Activated naive CD8-positive, alpha-beta T cell treated with anti-CD3 and anti-CD28 coated beads, Interleukin-2, amount 10 ng/mL, durations not matched to agents 7 days and 5 days (primary cell): ENCODE measurements around the gene PRKD1. TPM values are rescaled to one million over a fixed set of nuclear protein-coding genes. Genes with fewer than 3 reads are reported as not detected.
"Not testable (repeated sequence)": the region's sequence is repeated elsewhere in the genome, so short reads cannot be mapped to it uniquely, and the experiment has no call there.

Experiments used
- ATAC-seq: fragments of 150-1000 bp; cut with Tn5 transposase; one replicate; pipeline ENCODE4 v1.10.0; 2021; ENCODE audit warnings: low read depth, moderate library complexity
- POLR2A ChIA-PET: fragments of 350-600 bp; sonication (Branson Sonifier 250); formaldehyde crosslinking; loops from one replicate; lab custom pipeline; 2021; ENCODE audit warnings: antibody characterized with exemption; lab: Charles Lee
- DNase-seq: peaks from one replicate; pipeline ENCODE4 v3.0.0; 2021
- H3K27ac Mint-ChIP-seq: one replicate; pipeline ENCODE4 v1.8.0; 2022; ENCODE audit warnings: mild to moderate bottlenecking, mixed read lengths
- H3K27me3 Mint-ChIP-seq: one replicate; pipeline ENCODE4 v1.8.0; 2022; ENCODE audit warnings: mild to moderate bottlenecking, moderate library complexity, mixed read lengths
- H3K36me3 Mint-ChIP-seq: one replicate; pipeline ENCODE4 v1.8.0; 2021; ENCODE audit warnings: mild to moderate bottlenecking, mixed read lengths
- H3K4me1 Mint-ChIP-seq: one replicate; pipeline ENCODE4 v1.8.0; 2021; ENCODE audit warnings: mixed read lengths
- H3K4me3 Mint-ChIP-seq: one replicate; pipeline ENCODE4 v1.8.0; 2022; ENCODE audit warnings: mild to moderate bottlenecking, moderate library complexity, mixed read lengths
- H3K9me3 Mint-ChIP-seq: one replicate; pipeline ENCODE4 v1.8.0; 2021; ENCODE audit warnings: mixed read lengths
- total RNA-seq, 2 experiments: library from RNA; stranded (reverse); gene quantifications; one replicate each; pipeline ENCODE4 v1.2.3, GENCODE V29; 2021

PRKD1 gene
- total RNA-seq, 2 experiments from 2014 or later = not detected

- no peak for ATAC-seq
- Mint-ChIP-seq H3K36me3 (no peaks in the 10 kb centered on the region), H3K4me3 (no peak overlapping the region), H3K9me3 (no peaks in the 10 kb centered on the region), H3K27ac (no peak overlapping the region), H3K27me3 (no peaks in the 10 kb centered on the region), H3K4me1 (no peaks in the 10 kb centered on the region)
- POLR2A ChIA-PET = no interaction called here
- DNase-seq = no peak
Observed at GRCh38 chr14:29721586-29721985, 206.1 kb downstream of the PRKD1 start.

GRCh38 chr14:29717901-29718300 is 209.7 kb downstream of the PRKD1 start:
- Mint-ChIP-seq H3K4me1 (no peaks in the 10 kb centered on the region), H3K4me3 (no peak overlapping the region), H3K27me3 (no peaks in the 10 kb centered on the region), H3K27ac (no peak overlapping the region), H3K9me3 (no peaks in the 10 kb centered on the region), H3K36me3 (no peaks in the 10 kb centered on the region)
- DNase-seq (no peak), ATAC-seq (no peak)
- POLR2A ChIA-PET = no interaction called here

GRCh38 chr14:29716150-29716549 is 211.5 kb downstream of the PRKD1 start:
- no peak overlapping the region for H3K4me3 Mint-ChIP-seq
- DNase-seq = no peak
- H3K9me3 Mint-ChIP-seq = no peaks in the 10 kb centered on the region
- no peaks in the 10 kb centered on the region for H3K36me3 Mint-ChIP-seq
- no peaks in the 10 kb centered on the region for H3K27me3 Mint-ChIP-seq
- POLR2A ChIA-PET = no interaction called here
- ATAC-seq = no peak
- no peak overlapping the region for H3K27ac Mint-ChIP-seq
- H3K4me1 Mint-ChIP-seq = no peaks in the 10 kb centered on the region

- no peak overlapping the region for H3K27ac Mint-ChIP-seq
- peaks cover 3% of the 10 kb centered on the region for H3K9me3 Mint-ChIP-seq
- no peaks in the 10 kb centered on the region for H3K27me3 Mint-ChIP-seq
Observed at GRCh38 chr14:29712601-29713000, 215.0 kb downstream of the PRKD1 start.

DNA sequence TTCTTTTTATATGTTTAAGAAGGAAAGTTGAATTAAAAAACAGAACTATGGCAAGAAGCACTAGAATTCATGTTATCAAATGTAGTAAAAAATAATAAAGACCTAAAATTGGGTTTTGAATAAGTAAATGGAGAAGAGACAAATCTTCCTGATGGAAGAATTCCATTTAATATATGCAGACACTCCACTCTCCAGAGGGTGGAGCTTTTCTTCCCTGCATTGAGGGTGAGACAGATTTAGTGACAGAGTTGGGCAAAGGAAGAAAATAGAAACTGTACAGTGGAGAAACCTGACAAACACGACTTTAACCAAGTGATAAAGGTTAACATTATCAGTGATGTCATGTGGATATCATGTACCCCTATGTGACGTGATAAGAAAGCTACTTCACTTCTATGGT is 217.6 kb downstream of the PRKD1 start:
- no peaks in the 10 kb centered on the region for H3K36me3 Mint-ChIP-seq
- no peak for DNase-seq
- ATAC-seq = no peak
- H3K4me1 Mint-ChIP-seq = no peaks in the 10 kb centered on the region
- H3K27me3 Mint-ChIP-seq = no peaks in the 10 kb centered on the region
- peaks cover 4% of the 10 kb centered on the region for H3K9me3 Mint-ChIP-seq
- POLR2A ChIA-PET = no interaction called here
- no peak overlapping the region for H3K4me3 Mint-ChIP-seq
- no peak overlapping the region for H3K27ac Mint-ChIP-seq

More at GRCh38 chr14:29712601-29713000, 215.0 kb downstream of the PRKD1 start:
- no peak overlapping the region for H3K4me3 Mint-ChIP-seq
- H3K4me1 Mint-ChIP-seq = no peaks in the 10 kb centered on the region
- ATAC-seq (no peak), DNase-seq (no peak)
- POLR2A ChIA-PET = no interaction called here
- no peaks in the 10 kb centered on the region for H3K36me3 Mint-ChIP-seq

DNA sequence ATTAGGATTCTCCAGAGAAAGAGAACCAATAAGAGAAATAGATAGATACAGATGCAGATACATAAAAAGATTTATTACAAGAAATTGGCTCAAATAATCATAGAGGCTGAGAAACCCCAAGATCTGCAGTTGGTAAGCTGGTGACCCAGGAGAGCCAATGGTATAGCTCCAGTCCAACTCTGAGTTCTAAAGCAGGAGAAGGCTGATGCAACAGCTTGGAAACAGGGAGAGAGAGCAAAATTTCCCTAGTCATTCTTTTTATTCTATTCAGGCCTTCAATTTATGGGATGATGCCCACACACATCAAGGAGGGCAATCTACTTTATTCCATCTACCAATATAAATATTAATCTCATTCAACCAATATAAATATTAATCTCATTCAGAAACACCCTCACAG is 218.2 kb downstream of the PRKD1 start:
- no peak for ATAC-seq

GRCh38 chr14:29706700-29707099 is 220.9 kb downstream of the PRKD1 start:
- POLR2A ChIA-PET = no interaction called here
- Mint-ChIP-seq H3K36me3 (no peaks in the 10 kb centered on the region), H3K4me3 (no peak overlapping the region), H3K4me1 (no peaks in the 10 kb centered on the region), H3K9me3 (peaks cover 4% of the 10 kb centered on the region), H3K27ac (no peak overlapping the region), H3K27me3 (no peaks in the 10 kb centered on the region)
- no peak for DNase-seq
- no peak for ATAC-seq

More for the DNA sequence above, 218.2 kb downstream of the PRKD1 start:
- no peaks in the 10 kb centered on the region for H3K4me1 Mint-ChIP-seq
- no peaks in the 10 kb centered on the region for H3K27me3 Mint-ChIP-seq
- peaks cover 4% of the 10 kb centered on the region for H3K9me3 Mint-ChIP-seq
- POLR2A ChIA-PET = no interaction called here
- DNase-seq = no peak
- H3K4me3 Mint-ChIP-seq = no peak overlapping the region
- H3K27ac Mint-ChIP-seq = no peak overlapping the region
- H3K36me3 Mint-ChIP-seq = no peaks in the 10 kb centered on the region

DNA sequence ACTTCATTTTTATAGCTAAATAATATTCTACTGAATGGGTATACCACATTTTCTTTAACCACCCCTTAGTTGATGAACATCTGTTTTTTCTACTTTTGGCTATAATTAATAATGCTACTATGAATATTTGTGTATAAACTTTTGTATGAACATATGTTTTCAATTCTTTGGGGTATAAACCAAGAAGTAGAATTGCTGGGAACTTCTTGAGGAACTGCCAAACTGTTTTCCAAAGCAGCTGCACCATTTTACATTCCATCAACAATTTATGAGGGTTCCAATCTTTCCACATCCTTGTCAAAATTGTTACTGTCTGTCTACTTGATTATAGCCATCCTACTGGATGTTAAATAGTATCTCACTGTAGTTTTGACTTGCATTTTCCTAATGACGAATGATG is 221.8 kb downstream of the PRKD1 start:
- H3K27ac Mint-ChIP-seq = no peak overlapping the region
- DNase-seq = no peak

DNA sequence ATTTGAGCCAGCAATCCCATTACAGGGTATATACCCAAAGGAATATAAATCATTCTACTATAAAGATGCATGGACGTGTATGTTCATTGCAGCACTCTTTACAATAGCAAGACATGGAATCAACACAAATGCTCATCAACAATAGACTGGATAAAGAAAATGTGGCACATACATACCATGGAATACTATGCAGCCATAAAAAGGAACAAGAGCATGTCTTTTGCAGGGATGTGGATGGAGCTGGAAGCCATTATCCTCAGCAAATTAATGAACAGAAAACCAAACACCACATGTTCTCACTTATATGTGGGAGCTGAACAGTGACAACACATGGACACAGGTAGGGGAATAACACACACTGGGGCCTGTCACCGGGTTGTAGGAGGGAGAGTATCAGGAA is 238.1 kb downstream of the PRKD1 start:
- H3K4me1 Mint-ChIP-seq, H3K27me3 Mint-ChIP-seq, DNase-seq, H3K4me3 Mint-ChIP-seq, ATAC-seq, H3K9me3 Mint-ChIP-seq, H3K27ac Mint-ChIP-seq, H3K36me3 Mint-ChIP-seq, POLR2A ChIA-PET: not testable (repeated sequence)

More for the DNA sequence above, 221.8 kb downstream of the PRKD1 start:
- Mint-ChIP-seq H3K27me3 (no peaks in the 10 kb centered on the region), H3K9me3 (peaks cover 4% of the 10 kb centered on the region), H3K36me3 (no peaks in the 10 kb centered on the region), H3K4me3 (no peak overlapping the region), H3K4me1 (no peaks in the 10 kb centered on the region)
- POLR2A ChIA-PET = no interaction called here
- ATAC-seq = no peak

GRCh38 chr14:29687866-29688265 is 239.8 kb downstream of the PRKD1 start:
- Mint-ChIP-seq H3K9me3 (peaks cover 5% of the 10 kb centered on the region), H3K27ac (no peak overlapping the region), H3K4me1 (no peaks in the 10 kb centered on the region), H3K27me3 (no peaks in the 10 kb centered on the region), H3K36me3 (no peaks in the 10 kb centered on the region), H3K4me3 (no peak overlapping the region)
- POLR2A ChIA-PET = no interaction called here
- ATAC-seq (no peak), DNase-seq (no peak)

- H3K9me3 Mint-ChIP-seq = peaks cover 3% of the 10 kb centered on the region
- H3K4me1 Mint-ChIP-seq = no peaks in the 10 kb centered on the region
- H3K27ac Mint-ChIP-seq = no peak overlapping the region
Observed at GRCh38 chr14:29687071-29687765, 240.4 kb downstream of the PRKD1 start.

DNA sequence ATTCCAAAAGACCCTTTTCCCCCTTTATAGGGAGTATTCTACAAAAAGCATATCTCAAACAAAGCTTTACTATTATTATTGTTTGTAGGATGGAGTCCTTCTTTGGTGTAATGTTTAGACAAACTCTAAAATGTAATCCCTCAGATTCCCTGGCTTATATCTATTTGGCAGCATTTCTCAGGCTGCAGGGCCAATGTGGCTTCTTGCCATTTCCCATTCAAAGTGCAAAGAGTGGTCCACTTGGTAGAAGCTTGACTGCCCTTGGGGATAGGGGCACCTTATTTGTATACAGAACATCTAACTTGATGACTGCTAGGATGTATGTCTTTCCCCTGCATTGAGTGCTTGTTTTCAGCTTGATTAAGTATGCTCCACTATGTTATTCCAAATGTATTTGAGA is 242.7 kb downstream of the PRKD1 start:
- H3K9me3 Mint-ChIP-seq = peaks cover 3% of the 10 kb centered on the region
- no peak for DNase-seq
- H3K27me3 Mint-ChIP-seq = no peaks in the 10 kb centered on the region
- H3K4me3 Mint-ChIP-seq = no peak overlapping the region
- ATAC-seq = no peak
- H3K4me1 Mint-ChIP-seq = no peaks in the 10 kb centered on the region
- H3K27ac Mint-ChIP-seq = no peak overlapping the region
- POLR2A ChIA-PET = no interaction called here
- no peaks in the 10 kb centered on the region for H3K36me3 Mint-ChIP-seq

More at GRCh38 chr14:29687071-29687765, 240.4 kb downstream of the PRKD1 start:
- no peaks in the 10 kb centered on the region for H3K27me3 Mint-ChIP-seq
- POLR2A ChIA-PET = no interaction called here
- no peaks in the 10 kb centered on the region for H3K36me3 Mint-ChIP-seq
- no peak for DNase-seq
- no peak for ATAC-seq
- no peak overlapping the region for H3K4me3 Mint-ChIP-seq

DNA sequence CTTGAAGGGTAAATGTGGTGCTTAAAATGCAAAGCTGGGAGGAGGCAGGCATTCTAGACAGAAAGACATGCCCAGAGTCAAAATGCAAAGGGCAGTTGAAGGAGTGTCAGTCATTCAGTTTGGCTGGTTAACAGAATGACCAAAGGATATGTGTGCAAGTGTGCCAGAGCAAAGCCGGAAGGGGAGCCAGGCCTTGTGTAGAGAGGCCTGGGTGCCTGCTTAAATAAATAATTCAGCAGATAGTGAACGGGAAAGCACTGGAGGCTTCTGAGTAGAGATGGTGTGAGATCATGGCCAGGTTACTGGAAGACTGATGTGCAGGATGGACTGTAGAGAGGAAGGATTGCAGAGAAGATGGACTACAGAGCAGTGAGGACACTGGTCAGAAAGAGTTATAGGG is 244.9 kb downstream of the PRKD1 start:
- H3K36me3 Mint-ChIP-seq = no peaks in the 10 kb centered on the region
- POLR2A ChIA-PET = no interaction called here
- H3K4me3 Mint-ChIP-seq = no peak overlapping the region
- DNase-seq (no peak), ATAC-seq (no peak)
- peaks cover 3% of the 10 kb centered on the region for H3K9me3 Mint-ChIP-seq
- H3K4me1 Mint-ChIP-seq = no peaks in the 10 kb centered on the region
- H3K27me3 Mint-ChIP-seq = no peaks in the 10 kb centered on the region
- H3K27ac Mint-ChIP-seq = no peak overlapping the region

DNA sequence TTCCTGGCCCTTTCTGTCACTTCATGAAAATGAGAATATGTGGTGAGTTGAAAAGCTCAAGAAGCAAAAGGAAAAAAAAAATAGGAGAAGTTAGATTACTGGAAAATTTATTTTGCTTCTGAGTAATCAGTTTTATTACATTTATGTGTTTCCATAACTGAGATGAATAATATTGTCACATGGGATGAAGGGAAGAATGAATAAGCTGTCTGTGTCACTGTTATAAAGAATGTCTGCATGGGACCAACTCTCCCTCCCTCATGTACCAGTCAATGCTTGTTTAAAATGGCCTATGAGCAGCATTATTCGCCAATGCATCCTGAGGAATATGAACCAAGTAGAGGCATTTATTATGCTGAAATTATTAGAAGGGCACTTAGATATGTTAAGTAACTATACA is 246.3 kb downstream of the PRKD1 start:
- ATAC-seq = no peak
- no peaks in the 10 kb centered on the region for H3K36me3 Mint-ChIP-seq
- no peaks in the 10 kb centered on the region for H3K27me3 Mint-ChIP-seq
- H3K27ac Mint-ChIP-seq = no peak overlapping the region
- no peak for DNase-seq
- H3K4me1 Mint-ChIP-seq = no peaks in the 10 kb centered on the region
- no peak overlapping the region for H3K4me3 Mint-ChIP-seq
- POLR2A ChIA-PET = no interaction called here
- H3K9me3 Mint-ChIP-seq = no peaks in the 10 kb centered on the region
